ENCODE data around the gene KIAA0408.

The KIAA0408 gene

GRCh38 chr6:127464161-127464880 lies 5.1 kb upstream of the KIAA0408 start:
- H3K4me3 ChIP-seq (ENCODE audit: low read depth, low read length): no peak overlapping the region
- no peak for DNase-seq (ENCODE audit: low read depth)
- TF ChIP-seq, protein P1, sequence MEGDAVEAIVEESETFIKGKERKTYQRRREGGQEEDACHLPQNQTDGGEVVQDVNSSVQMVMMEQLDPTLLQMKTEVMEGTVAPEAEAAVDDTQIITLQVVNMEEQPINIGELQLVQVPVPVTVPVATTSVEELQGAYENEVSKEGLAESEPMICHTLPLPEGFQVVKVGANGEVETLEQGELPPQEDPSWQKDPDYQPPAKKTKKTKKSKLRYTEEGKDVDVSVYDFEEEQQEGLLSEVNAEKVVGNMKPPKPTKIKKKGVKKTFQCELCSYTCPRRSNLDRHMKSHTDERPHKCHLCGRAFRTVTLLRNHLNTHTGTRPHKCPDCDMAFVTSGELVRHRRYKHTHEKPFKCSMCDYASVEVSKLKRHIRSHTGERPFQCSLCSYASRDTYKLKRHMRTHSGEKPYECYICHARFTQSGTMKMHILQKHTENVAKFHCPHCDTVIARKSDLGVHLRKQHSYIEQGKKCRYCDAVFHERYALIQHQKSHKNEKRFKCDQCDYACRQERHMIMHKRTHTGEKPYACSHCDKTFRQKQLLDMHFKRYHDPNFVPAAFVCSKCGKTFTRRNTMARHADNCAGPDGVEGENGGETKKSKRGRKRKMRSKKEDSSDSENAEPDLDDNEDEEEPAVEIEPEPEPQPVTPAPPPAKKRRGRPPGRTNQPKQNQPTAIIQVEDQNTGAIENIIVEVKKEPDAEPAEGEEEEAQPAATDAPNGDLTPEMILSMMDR (IDR thresholded peaks at IDR 0.05; ENCODE audit: low read depth, low read length, missing control alignments): no peak

DNA sequence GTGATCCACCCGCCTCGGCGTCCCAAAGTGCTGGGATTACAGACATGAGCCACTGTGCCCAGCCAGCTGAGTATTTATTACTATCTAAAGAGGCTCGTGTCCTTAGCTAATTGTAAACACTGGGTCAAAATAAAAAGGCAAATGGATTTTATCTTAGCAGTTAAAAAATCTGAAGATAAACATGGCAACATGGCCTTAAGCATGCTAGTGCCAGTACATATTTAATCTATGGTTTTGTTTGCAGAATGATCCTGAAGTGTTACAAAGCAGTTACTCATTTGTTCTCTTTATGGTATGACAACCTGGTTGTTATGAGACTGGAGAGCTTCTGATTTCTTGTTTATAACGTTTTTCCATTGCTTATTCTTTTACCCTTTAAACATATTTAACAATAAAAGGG lies 3.9 kb upstream of the KIAA0408 start:
- no peak overlapping the region for H3K4me3 ChIP-seq (ENCODE audit: low read depth, low read length)
- TF ChIP-seq, protein P1 (IDR thresholded peaks at IDR 0.05; ENCODE audit: low read depth, low read length, missing control alignments): no peak
- no peak for DNase-seq (ENCODE audit: low read depth)

DNA sequence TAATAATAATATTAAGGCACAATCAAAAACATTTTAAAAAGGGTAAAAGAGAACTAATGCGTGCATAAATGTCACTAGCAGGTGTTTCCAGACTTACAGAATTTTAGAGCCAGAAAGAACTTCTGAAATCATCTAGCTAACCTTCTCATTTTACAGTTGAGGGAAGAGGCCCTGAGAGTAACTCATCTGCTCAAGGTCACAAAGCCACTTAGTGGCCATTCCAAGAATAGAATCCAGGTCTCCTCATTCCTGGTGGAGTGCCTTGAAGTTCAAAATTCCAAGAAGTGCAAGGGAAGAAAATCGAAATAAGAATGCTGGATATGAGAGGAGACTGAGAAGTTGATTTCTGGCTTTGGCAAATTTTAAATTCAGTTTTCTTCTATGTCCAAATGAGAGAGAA lies 3.2 kb upstream of the KIAA0408 start:
- no peak for DNase-seq (ENCODE audit: low read depth)
- TF ChIP-seq, protein P1 (IDR thresholded peaks at IDR 0.05; ENCODE audit: low read depth, low read length, missing control alignments): no peak
- no peak overlapping the region for H3K4me3 ChIP-seq (ENCODE audit: low read depth, low read length)

GRCh38 chr6:127460465-127460864 lies 1.3 kb upstream of the KIAA0408 start:
- no peak overlapping the region for H3K4me3 ChIP-seq (ENCODE audit: low read depth, low read length)
- TF ChIP-seq, protein P1 (IDR thresholded peaks at IDR 0.05; ENCODE audit: low read depth, low read length, missing control alignments): no peak
- DNase-seq (ENCODE audit: low read depth): no peak

- H3K4me3 ChIP-seq (ENCODE audit: low read depth, low read length): no peak overlapping the region
- no peak for DNase-seq (ENCODE audit: low read depth)
- TF ChIP-seq, protein P1 (IDR thresholded peaks at IDR 0.05; ENCODE audit: low read depth, low read length, missing control alignments): no peak
Observed at GRCh38 chr6:127458817-127459216, 372 bp downstream of the KIAA0408 start.

GRCh38 chr6:127458222-127458621 lies 967 bp downstream of the KIAA0408 start:
- TF ChIP-seq, protein P1 (IDR thresholded peaks at IDR 0.05; ENCODE audit: low read depth, low read length, missing control alignments): no peak
- H3K4me3 ChIP-seq (ENCODE audit: low read depth, low read length): no peak overlapping the region
- DNase-seq (ENCODE audit: low read depth): no peak

DNA sequence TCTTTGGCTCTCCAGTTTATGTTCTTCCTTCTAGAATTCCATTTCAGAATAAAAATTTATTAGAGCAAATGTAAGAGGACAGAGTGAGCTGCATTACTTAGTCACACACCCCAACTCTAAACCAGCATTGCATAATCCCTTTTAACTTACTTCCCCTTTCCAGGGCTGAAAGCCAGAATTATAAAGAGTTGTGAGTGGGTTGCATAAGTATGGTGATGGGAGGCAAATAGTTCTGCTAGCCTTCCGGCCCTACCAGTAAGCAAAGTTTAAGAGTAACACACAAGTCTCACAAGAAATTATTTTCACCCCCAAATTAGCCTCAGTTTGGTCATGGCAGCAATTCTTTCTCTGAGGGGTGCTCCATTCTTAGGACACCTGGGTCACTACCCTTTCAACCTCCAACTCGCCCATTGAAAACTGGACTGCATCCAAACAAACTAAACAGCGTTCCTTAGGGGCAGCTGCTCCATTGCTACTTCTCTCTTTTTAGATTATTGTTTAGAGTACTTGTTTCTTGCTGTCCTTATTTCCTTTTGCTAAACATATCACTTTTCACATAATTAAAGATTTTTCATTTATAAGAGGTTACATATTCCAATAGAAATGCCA lies 1.6 kb downstream of the KIAA0408 start:
- DNase-seq (ENCODE audit: low read depth): no peak
- TF ChIP-seq, protein P1 (IDR thresholded peaks at IDR 0.05; ENCODE audit: low read depth, low read length, missing control alignments): no peak

More for the DNA sequence above, 1.6 kb downstream of the KIAA0408 start:
- H3K4me3 ChIP-seq (ENCODE audit: low read depth, low read length): no peak overlapping the region

All from GM12864 (cell line).